HG03432 (cell line): ENCODE measurements around the gene SMIM1.
A peak's percentile ranks its signal among the peaks of the same experiment; 100 is the strongest.
"Not testable (repeated sequence)": the region's sequence is repeated elsewhere in the genome, so short reads cannot be mapped to it uniquely, and the experiment has no call there.

ENCODE experiments used
- ATAC-seq: cut with Tn5 transposase; IDR thresholded peaks from one replicate; pipeline ENCODE4 v1.9.1; 2021; ENCODE audit warnings: mild to moderate bottlenecking, moderate library complexity; ENCODE audit not compliant: unreplicated experiment

The SMIM1 gene

GRCh38 chr1:3736131-3736561 lies 36.4 kb upstream of the SMIM1 start:
- no peak for ATAC-seq

GRCh38 chr1:3736708-3737107 lies 35.8 kb upstream of the SMIM1 start:
- no peak for ATAC-seq

- no peak for ATAC-seq
Measured at GRCh38 chr1:3738943-3739342, 33.6 kb upstream of the SMIM1 start.

GRCh38 chr1:3740042-3740441 lies 32.5 kb upstream of the SMIM1 start:
- no peak for ATAC-seq

GRCh38 chr1:3740752-3741151 lies 31.8 kb upstream of the SMIM1 start:
- no peak for ATAC-seq

- ATAC-seq: no peak
Measured at GRCh38 chr1:3741566-3742438, 30.7 kb upstream of the SMIM1 start.

- ATAC-seq: no peak
Measured at GRCh38 chr1:3742439-3743298, 29.9 kb upstream of the SMIM1 start.

- ATAC-seq: no peak
Measured at GRCh38 chr1:3743421-3743820, 29.1 kb upstream of the SMIM1 start.

- no peak for ATAC-seq
Measured at GRCh38 chr1:3743826-3744225, 28.7 kb upstream of the SMIM1 start.

GRCh38 chr1:3744646-3745045 lies 27.9 kb upstream of the SMIM1 start:
- ATAC-seq: no peak

- no peak for ATAC-seq
Measured at GRCh38 chr1:3745071-3745470, 27.5 kb upstream of the SMIM1 start.

GRCh38 chr1:3745590-3746381 lies 26.8 kb upstream of the SMIM1 start:
- ATAC-seq: no peak

- peak; percentile 18 for ATAC-seq
Measured at GRCh38 chr1:3746389-3746829, 26.1 kb upstream of the SMIM1 start.

- ATAC-seq: peak; percentile 90
Measured at GRCh38 chr1:3746830-3747521, 25.6 kb upstream of the SMIM1 start.

GRCh38 chr1:3747522-3747848 lies 25.1 kb upstream of the SMIM1 start:
- ATAC-seq: no peak

- ATAC-seq: no peak
Measured at GRCh38 chr1:3747903-3748302, 24.6 kb upstream of the SMIM1 start.

GRCh38 chr1:3748316-3748900 lies 24.1 kb upstream of the SMIM1 start:
- ATAC-seq: not testable (repeated sequence)

GRCh38 chr1:3749512-3749911 lies 23.0 kb upstream of the SMIM1 start:
- no peak for ATAC-seq

GRCh38 chr1:3750741-3751140 lies 21.8 kb upstream of the SMIM1 start:
- no peak for ATAC-seq

- no peak for ATAC-seq
Measured at GRCh38 chr1:3752400-3752945, 20.1 kb upstream of the SMIM1 start, which contains the start of gene CCDC27. Gene CCDC27, plus strand, starts transcription at chr1:3752450. Its CDS starts 32 bp downstream, at chr1:3752482.
